ENCODE measurements around the gene CHRNB4. TPM values are rescaled to one million over a fixed set of nuclear protein-coding genes. Genes with fewer than 3 reads are reported as not detected.

CHRNB4 gene
- total and polyA plus RNA-seq, 7 donors, result not detected

DNA sequence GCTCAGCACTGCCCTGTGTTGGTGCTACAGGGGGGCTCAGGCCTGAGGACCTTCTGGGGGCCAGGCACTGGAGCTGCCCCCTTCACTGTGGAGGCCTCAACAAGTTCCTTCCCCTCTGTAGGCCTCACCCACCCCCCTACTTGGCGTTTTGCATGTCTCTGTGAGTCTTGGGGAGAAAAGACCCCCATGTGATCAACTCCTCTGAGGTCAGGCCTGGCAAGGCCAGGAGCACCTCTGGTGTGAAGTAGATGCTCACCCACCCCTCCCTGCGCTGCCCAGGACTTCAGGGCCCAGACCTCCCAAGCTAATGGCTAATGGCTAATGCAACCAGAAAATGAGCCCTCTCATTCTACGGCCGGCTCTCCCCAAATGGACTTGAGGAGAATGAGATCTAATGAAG lies 34.2 kb upstream of the CHRNB4 start:
- intact Hi-C loops (cut with DNase I), result no loop called here
- H3K36me3 ChIP-seq (ENCODE audit: insufficient read depth in 1 of 2, low read depth in 1 of 2), result no peaks in the 10 kb centered on the region
- no peak overlapping the region for H3K4me3 ChIP-seq
- no peaks in the 10 kb centered on the region for H3K27me3 ChIP-seq (ENCODE audit: insufficient read depth in 3 of 3, low read length in 2 of 3)
- 91 to 97% (median 97%) methylated on average over 4 of the region's 4 CpGs for WGBS, 3 donors
- no peak overlapping the region for H3K27ac ChIP-seq
- H3K9me3 ChIP-seq, result no peaks in the 10 kb centered on the region
- TF ChIP-seq, protein P1, sequence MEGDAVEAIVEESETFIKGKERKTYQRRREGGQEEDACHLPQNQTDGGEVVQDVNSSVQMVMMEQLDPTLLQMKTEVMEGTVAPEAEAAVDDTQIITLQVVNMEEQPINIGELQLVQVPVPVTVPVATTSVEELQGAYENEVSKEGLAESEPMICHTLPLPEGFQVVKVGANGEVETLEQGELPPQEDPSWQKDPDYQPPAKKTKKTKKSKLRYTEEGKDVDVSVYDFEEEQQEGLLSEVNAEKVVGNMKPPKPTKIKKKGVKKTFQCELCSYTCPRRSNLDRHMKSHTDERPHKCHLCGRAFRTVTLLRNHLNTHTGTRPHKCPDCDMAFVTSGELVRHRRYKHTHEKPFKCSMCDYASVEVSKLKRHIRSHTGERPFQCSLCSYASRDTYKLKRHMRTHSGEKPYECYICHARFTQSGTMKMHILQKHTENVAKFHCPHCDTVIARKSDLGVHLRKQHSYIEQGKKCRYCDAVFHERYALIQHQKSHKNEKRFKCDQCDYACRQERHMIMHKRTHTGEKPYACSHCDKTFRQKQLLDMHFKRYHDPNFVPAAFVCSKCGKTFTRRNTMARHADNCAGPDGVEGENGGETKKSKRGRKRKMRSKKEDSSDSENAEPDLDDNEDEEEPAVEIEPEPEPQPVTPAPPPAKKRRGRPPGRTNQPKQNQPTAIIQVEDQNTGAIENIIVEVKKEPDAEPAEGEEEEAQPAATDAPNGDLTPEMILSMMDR (IDR thresholded peaks at IDR 0.05), result no peak
- ATAC-seq (no peak), DNase-seq (no peak)
- no peaks in the 10 kb centered on the region for H3K4me1 ChIP-seq

DNA sequence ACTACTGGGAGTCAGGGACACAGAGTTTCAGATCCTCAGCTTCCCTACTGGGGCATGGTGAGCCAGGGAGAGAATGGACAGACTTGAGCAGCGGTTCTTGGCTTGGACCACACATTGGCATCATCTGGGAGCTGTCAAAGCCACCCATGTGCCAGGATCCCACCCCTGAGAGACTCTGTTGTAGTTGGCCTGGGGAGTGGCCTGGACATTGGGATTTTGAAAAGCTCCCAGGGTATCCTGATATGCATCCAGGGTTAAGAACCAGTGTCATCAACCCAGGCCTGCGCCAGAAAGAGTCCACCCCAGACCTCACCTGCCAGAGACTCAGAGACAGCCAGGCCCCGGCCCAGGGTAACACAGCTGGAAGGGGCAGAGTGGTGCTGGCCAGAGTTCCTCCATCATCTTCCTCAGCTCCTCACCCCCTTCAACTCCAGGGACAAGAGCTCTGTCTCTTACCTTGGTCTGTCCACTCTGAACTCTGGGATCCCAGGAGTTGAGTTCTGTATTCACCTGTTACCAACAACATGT lies 33.0 kb upstream of the CHRNB4 start:
- 88 to 96% (median 88%) methylated on average over 3 of the region's 3 CpGs for WGBS, 3 donors
- Histone ChIP-seq H3K4me1 (no peaks in the 10 kb centered on the region), H3K4me3 (no peak overlapping the region), H3K9me3 (no peaks in the 10 kb centered on the region), H3K27me3 (ENCODE audit: insufficient read depth in 3 of 3, low read length in 2 of 3) (no peaks in the 10 kb centered on the region), H3K36me3 (ENCODE audit: insufficient read depth in 1 of 2, low read depth in 1 of 2) (no peaks in the 10 kb centered on the region), H3K27ac (no peak overlapping the region)
- DNase-seq (no peak), ATAC-seq (no peak)
- intact Hi-C loops (cut with DNase I), result no loop called here
- TF ChIP-seq, protein P1 (IDR thresholded peaks at IDR 0.05), result no peak

DNA sequence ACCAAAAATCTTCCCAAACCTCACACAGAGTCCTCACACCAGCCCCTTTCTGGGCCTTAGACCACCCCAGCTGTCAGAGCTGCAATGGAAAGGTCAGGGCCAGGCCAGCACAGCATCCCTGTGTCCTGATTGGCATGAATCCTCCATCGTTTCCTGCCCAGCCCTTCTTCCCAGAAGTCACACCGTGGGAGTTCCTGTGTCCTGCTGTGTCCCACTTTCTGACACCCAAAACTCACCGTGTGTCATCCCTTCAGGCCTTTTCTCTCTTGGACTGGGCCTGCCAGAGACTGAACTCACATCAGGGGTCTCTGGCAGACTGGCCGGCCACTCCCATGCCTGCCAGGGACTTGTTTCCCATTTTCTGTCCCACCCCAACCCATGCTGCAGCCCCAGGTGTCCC lies 32.5 kb upstream of the CHRNB4 start:
- no peaks in the 10 kb centered on the region for H3K4me1 ChIP-seq
- H3K27me3 ChIP-seq (ENCODE audit: insufficient read depth in 3 of 3, low read length in 2 of 3), result no peaks in the 10 kb centered on the region
- 53 to 63% (median 54%) methylated on average over 4 of the region's 4 CpGs for WGBS, 3 donors
- TF ChIP-seq, protein P1 (IDR thresholded peaks at IDR 0.05), result no peak
- H3K36me3 ChIP-seq (ENCODE audit: insufficient read depth in 1 of 2, low read depth in 1 of 2), result no peaks in the 10 kb centered on the region
- ATAC-seq, result no peak
- DNase-seq, result no peak
- H3K9me3 ChIP-seq, result no peaks in the 10 kb centered on the region
- intact Hi-C loops (cut with DNase I), result no loop called here
- no peak overlapping the region for H3K4me3 ChIP-seq
- no peak overlapping the region for H3K27ac ChIP-seq

DNA sequence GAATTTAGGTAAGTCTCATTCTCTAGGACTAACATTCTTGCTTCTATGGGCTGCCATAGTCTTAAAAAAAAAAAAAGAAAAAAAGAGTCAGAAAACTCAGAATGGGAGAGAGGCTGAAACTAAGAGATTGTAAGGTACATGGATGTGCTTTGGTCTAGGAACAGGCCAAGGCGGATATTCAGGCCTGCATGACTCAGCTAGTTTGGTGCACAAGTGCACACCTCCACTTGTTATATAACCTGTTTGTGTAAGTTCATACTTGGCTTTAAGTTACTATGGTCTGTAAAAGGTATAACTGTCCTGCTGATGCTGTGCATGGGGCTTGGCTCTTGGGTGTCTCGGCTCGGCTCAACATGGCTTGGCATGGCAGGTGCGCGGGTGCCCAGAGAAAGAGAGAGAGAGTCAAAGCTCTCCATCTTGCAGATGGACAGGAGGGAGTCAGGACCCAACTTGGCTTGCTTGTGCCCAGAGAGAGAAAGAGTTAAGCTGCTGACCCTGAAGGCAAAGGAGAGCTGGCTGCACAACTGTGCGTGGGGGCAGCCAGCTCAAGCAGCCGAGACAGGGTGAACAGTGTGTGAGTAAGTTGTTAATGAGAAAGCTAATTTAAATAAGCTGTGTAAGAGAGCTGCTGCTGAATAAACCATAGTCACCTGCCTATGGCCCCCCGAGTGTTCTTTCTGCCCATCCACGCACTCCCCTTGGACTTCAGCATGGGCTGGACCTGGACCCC lies 31.4 kb upstream of the CHRNB4 start:
- ATAC-seq, result no peak
- peaks cover 6% of the 10 kb centered on the region for H3K4me1 ChIP-seq
- WGBS, 3 donors, result 82 to 88% (median 87%) methylated on average over 9 of the region's 9 CpGs
- no peaks in the 10 kb centered on the region for H3K36me3 ChIP-seq (ENCODE audit: insufficient read depth in 1 of 2, low read depth in 1 of 2)
- H3K9me3 ChIP-seq, result no peaks in the 10 kb centered on the region
- intact Hi-C loops (cut with DNase I), result no loop called here
- TF ChIP-seq, protein P1 (IDR thresholded peaks at IDR 0.05), result no peak
- no peaks in the 10 kb centered on the region for H3K27me3 ChIP-seq (ENCODE audit: insufficient read depth in 3 of 3, low read length in 2 of 3)
- no peak overlapping the region for H3K27ac ChIP-seq
- no peak overlapping the region for H3K4me3 ChIP-seq
- DNase-seq, result no peak
